AG09319 (cell line): ENCODE measurements around the gene DEF6.

Experiments
- DNase-seq: peaks from one replicate; pipeline ENCODE4 v3.0.0-alpha.2; 2010; ENCODE audit warnings: low read depth; ENCODE audit errors: extremely low read depth
- TF ChIP-seq, protein P1 (sequence below): IDR thresholded peaks from 2 replicates; pipeline ENCODE4 v1.5.1; 2011; ENCODE audit warnings: low read depth, mild to moderate bottlenecking, inconsistent platforms, low read length, moderate library complexity

Gene DEF6

GRCh38 chr6:35356391-35356790 is 58.8 kb downstream of the DEF6 start:
- TF ChIP-seq, protein P1, sequence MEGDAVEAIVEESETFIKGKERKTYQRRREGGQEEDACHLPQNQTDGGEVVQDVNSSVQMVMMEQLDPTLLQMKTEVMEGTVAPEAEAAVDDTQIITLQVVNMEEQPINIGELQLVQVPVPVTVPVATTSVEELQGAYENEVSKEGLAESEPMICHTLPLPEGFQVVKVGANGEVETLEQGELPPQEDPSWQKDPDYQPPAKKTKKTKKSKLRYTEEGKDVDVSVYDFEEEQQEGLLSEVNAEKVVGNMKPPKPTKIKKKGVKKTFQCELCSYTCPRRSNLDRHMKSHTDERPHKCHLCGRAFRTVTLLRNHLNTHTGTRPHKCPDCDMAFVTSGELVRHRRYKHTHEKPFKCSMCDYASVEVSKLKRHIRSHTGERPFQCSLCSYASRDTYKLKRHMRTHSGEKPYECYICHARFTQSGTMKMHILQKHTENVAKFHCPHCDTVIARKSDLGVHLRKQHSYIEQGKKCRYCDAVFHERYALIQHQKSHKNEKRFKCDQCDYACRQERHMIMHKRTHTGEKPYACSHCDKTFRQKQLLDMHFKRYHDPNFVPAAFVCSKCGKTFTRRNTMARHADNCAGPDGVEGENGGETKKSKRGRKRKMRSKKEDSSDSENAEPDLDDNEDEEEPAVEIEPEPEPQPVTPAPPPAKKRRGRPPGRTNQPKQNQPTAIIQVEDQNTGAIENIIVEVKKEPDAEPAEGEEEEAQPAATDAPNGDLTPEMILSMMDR, result no peak
- no peak for DNase-seq

GRCh38 chr6:35357677-35358076 is 60.1 kb downstream of the DEF6 start:
- no peak for DNase-seq
- TF ChIP-seq, protein P1, result no peak

DNA sequence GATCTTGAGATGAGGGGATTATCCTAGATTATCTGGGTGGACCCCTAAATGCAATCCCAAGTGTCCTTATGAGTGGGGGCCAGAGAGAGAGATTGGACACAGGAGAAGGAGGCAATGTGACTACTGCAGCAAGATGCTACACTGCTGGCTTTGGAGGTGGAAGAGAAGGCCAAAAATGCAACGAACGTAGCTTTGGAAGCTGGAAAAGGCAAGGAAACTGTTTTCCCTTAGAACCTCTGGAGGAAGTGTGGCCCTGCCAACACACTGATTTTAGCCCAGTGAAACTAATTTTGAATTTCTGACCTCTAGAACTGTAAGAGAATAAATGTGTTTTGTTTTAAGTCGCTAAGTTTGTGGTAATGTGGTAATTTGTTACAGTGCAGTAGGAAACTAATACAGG is 60.5 kb downstream of the DEF6 start:
- TF ChIP-seq, protein P1, result no peak
- DNase-seq, result no peak

GRCh38 chr6:35359346-35359743 is 61.7 kb downstream of the DEF6 start:
- TF ChIP-seq, protein P1, result no peak
- no peak for DNase-seq

DNA sequence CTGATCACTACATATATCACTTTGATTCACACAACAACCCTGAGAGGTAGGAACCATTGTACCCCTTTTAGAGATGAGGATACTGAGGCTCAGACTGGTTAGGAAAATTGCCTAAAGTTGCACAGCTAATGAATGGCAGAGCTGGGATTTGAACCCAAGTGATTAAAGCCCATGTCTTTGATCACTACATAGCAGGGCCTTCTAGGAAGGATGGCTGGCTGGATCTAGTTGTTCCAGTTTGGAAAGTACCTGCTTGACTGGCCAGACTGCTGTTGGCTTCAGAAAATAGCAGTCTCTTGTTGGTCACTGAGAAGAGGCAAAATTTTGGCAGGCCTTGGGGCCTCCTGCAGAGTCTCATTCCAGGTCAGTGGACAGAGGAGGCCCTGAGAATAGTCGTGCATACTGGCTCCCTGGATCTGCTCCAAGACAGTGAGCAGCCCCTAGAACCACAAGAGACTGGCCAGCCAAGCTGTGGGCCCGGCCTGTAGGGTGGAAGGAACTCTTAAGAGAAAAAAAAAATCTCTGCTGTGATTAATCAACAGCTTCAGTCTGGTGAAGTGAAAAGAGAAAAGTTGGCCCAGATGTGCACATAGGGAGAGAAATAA is 62.2 kb downstream of the DEF6 start:
- no peak for DNase-seq
- TF ChIP-seq, protein P1, result no peak

- DNase-seq, result no peak
- TF ChIP-seq, protein P1, result no peak
These were observed 62.9 kb downstream of the DEF6 start for GRCh38 chr6:35360349-35361138.

DNA sequence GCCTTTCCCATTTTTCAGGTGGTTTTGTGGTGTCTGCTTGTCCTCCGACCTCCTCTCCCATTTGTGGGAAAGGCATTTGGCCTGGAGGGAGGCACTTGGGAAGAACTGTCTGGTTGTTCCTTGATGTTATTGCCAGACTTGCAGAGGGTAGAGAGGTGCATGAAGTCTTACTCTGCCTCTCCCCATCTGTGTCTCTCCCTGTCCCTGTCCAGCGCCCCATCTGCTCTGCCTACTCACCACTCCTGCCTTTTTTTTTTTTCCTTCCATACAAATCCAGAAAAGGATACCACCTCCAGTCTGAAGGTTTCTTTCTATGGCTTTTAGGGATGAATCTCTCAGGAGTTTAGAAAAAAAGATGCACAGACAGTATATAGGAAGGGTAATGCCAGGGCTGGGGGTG is 64.6 kb downstream of the DEF6 start:
- TF ChIP-seq, protein P1, result no peak
- DNase-seq, result no peak
